ENCODE results near the gene TCP10L. TPM values are rescaled to one million over a fixed set of nuclear protein-coding genes. Genes with fewer than 3 reads are reported as not detected.

TCP10L gene
- total RNA-seq, 4 donors from 2014 or later = 0.19 to 5.6 TPM; not detected in 2

DNA sequence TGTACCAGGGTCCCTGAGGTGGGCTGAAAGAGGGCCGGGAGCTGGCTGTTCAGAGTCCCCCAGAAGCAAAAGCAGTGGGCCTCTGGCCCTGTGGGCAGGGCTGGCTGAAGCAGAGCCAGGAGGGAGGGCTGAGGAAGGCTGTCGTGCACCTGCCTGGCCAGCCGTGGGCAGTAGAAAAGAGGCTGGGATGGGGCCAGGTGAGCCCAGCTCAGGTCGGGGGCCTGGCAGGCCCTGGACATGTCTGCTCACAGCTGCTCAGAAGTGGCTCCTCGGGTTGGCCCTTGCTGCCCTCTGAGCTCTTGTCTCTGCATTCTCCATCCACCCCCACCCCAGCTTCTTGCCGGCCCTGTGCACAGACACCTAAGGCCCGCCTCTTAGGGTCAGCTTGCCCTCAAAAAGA is 60.0 kb downstream of the TCP10L start:
- no peak overlapping the region for H3K4me3 ChIP-seq
- no peaks in the 10 kb centered on the region for H3K27me3 ChIP-seq
- no peak for TF ChIP-seq POLR2A (IDR thresholded peaks at IDR 0.05)
- TF ChIP-seq, protein P1, sequence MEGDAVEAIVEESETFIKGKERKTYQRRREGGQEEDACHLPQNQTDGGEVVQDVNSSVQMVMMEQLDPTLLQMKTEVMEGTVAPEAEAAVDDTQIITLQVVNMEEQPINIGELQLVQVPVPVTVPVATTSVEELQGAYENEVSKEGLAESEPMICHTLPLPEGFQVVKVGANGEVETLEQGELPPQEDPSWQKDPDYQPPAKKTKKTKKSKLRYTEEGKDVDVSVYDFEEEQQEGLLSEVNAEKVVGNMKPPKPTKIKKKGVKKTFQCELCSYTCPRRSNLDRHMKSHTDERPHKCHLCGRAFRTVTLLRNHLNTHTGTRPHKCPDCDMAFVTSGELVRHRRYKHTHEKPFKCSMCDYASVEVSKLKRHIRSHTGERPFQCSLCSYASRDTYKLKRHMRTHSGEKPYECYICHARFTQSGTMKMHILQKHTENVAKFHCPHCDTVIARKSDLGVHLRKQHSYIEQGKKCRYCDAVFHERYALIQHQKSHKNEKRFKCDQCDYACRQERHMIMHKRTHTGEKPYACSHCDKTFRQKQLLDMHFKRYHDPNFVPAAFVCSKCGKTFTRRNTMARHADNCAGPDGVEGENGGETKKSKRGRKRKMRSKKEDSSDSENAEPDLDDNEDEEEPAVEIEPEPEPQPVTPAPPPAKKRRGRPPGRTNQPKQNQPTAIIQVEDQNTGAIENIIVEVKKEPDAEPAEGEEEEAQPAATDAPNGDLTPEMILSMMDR (IDR thresholded peaks at IDR 0.05) = no peak
- 53 to 86% methylated on average over 4 of the region's 7 CpGs for WGBS, 2 donors
- H3K27ac ChIP-seq = peak overlapping the region in 3 of 4 donors; percentile 43 to 65 (median 63)
- H3K9me3 ChIP-seq = no peaks in the 10 kb centered on the region
- DNase-seq = no peak
- H3K4me1 ChIP-seq = peaks cover 9 to 44% (median 24%) of the 10 kb centered on the region in 3 donors
- H3K36me3 ChIP-seq = no peaks in the 10 kb centered on the region
- intact Hi-C loops (cut with DNase I) = no loop called here

DNA sequence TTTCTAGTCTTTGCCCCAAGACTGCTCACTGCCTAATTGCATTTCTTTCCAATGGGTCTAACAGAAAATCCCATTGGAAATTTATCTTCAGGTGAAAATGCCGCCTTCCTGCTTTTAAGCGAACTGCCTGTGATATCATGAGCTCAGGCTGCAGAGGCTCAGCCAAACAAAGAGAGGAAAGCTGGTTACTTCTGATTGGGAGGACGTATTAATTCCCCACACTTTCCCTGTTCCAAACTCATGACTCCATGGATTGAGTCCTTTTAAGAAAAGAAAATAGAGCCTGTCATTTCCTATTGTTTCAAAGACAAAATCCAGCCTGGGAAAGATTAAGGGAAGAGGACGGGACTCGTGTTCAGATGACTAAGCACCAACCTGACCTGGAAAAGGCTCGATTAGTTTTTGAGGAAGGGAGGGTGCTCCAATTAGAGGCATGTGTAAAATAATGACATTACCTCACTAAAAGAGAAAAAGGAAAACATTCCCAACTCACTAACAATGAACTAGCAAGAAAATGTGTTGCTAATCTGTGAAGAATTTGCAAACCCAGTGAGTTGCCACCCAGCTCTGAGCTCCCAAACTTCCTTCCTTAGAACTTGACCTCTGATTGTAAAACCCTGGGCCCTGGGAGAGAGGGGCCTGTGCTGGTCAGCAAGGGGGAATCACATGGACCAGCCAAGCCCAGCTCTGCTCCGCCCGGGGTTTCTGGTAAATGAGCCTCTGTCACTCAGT is 61.2 kb downstream of the TCP10L start:
- Histone ChIP-seq H3K27me3 (no peaks in the 10 kb centered on the region), H3K4me3 (no peak overlapping the region), H3K36me3 (no peaks in the 10 kb centered on the region), H3K9me3 (no peaks in the 10 kb centered on the region), H3K27ac (peak overlapping the region in 3 of 4 donors; percentile 63 to 66 (median 65)), H3K4me1 (peaks cover 9 to 42% (median 24%) of the 10 kb centered on the region in 3 donors)
- WGBS, 2 donors = 39 to 52% methylated on average over 8 of the region's 8 CpGs
- intact Hi-C loops (cut with DNase I) = no loop called here
- DNase-seq = no peak
- no peak for TF ChIP-seq POLR2A (IDR thresholded peaks at IDR 0.05)
- TF ChIP-seq, protein P1 (IDR thresholded peaks at IDR 0.05) = no peak

Small RNA genes lying within 50 kb of the gene (small RNA-seq; reads per million reads assigned to genes)
- 0 reads per million in 4 donors for gene RF00438
- gene RNA5SP490 = 0 to 1.8 (median 0.07) reads per million in 4 donors

Other genes with a start within 250 kb of the TCP10L start
- gene URB1, start 192.5 kb downstream of the TCP10L start, total RNA-seq = 10 to 100 TPM; 11.1 to 24.8 (median 17.9) TPM
- gene EVA1C, start 172.8 kb downstream of the TCP10L start, total RNA-seq = 10 to 100 TPM; 12.7 to 39.9 (median 24.4) TPM
- gene CFAP298, start 26.9 kb upstream of the TCP10L start, total RNA-seq = 10 to 100 TPM; 24.2 to 34.8 (median 28.2) TPM
- 10 to 100 TPM in 1 of 4 donors, 1 to 10 TPM in 3; 6.5 to 13.8 (median 7.6) TPM for gene SYNJ1, start 142.5 kb upstream of the TCP10L start, total RNA-seq
- 10 to 100 TPM; 14.4 to 46.9 (median 23.3) TPM for gene PAXBP1, start 186.2 kb upstream of the TCP10L start, total RNA-seq

Data from esophagus squamous epithelium (tissue), 5 donors.